Activated T-cell treated with anti-CD3 and anti-CD28 coated beads, Interleukin-2, amount 50 U/mL, for 72 hours (primary cell): ENCODE results near the gene NFATC1. TPM values are rescaled to one million over a fixed set of nuclear protein-coding genes. Genes with fewer than 3 reads are reported as not detected.

Experiments
- ATAC-seq, 2 donors: fragments of 150-1000 bp; cut with Tn5 transposase; replicated peaks in 1 of 2; 2 replicates each; pipeline ENCODE4 v1.10.0; 2021; ENCODE audit warnings: moderate library complexity in 2 of 2, mild to moderate bottlenecking in 1 of 2
- DNase-seq, 2 donors: peaks; one replicate each; pipeline ENCODE4 v3.0.0; 2021 to 2022; ENCODE audit warnings: mixed read lengths in 1 of 2
- H3K27ac Mint-ChIP-seq: one replicate; pipeline ENCODE4 v1.8.0; 2022; ENCODE audit warnings: mild to moderate bottlenecking, moderate library complexity, mixed read lengths
- H3K27me3 Mint-ChIP-seq: one replicate; pipeline ENCODE4 v1.8.0; 2022; ENCODE audit warnings: low read depth, mixed read lengths
- H3K36me3 Mint-ChIP-seq, 2 donors: one replicate each; pipeline ENCODE4 v1.8.0; 2022; ENCODE audit warnings: mixed read lengths in 2 of 2, mild to moderate bottlenecking in 1 of 2; ENCODE audit not compliant: insufficient read depth in 2 of 2
- H3K4me1 Mint-ChIP-seq: one replicate; pipeline ENCODE4 v1.8.0; 2022; ENCODE audit warnings: low read depth, mixed read lengths
- H3K4me3 Mint-ChIP-seq, 2 donors: one replicate each; pipeline ENCODE4 v1.8.0; 2022; ENCODE audit warnings: mild to moderate bottlenecking in 2 of 2, mixed read lengths in 2 of 2, moderate library complexity in 2 of 2
- H3K9me3 Mint-ChIP-seq, 2 donors: one replicate each; pipeline ENCODE4 v1.8.0; 2022; ENCODE audit warnings: mixed read lengths in 2 of 2
- total RNA-seq, 2 donors: library from RNA; stranded (reverse); gene quantifications; one replicate each; pipeline ENCODE4 v1.2.3, GENCODE V29; 2022

Gene NFATC1
- total RNA-seq, 2 donors from 2014 or later, result 70.4 to 86.0 TPM

DNA sequence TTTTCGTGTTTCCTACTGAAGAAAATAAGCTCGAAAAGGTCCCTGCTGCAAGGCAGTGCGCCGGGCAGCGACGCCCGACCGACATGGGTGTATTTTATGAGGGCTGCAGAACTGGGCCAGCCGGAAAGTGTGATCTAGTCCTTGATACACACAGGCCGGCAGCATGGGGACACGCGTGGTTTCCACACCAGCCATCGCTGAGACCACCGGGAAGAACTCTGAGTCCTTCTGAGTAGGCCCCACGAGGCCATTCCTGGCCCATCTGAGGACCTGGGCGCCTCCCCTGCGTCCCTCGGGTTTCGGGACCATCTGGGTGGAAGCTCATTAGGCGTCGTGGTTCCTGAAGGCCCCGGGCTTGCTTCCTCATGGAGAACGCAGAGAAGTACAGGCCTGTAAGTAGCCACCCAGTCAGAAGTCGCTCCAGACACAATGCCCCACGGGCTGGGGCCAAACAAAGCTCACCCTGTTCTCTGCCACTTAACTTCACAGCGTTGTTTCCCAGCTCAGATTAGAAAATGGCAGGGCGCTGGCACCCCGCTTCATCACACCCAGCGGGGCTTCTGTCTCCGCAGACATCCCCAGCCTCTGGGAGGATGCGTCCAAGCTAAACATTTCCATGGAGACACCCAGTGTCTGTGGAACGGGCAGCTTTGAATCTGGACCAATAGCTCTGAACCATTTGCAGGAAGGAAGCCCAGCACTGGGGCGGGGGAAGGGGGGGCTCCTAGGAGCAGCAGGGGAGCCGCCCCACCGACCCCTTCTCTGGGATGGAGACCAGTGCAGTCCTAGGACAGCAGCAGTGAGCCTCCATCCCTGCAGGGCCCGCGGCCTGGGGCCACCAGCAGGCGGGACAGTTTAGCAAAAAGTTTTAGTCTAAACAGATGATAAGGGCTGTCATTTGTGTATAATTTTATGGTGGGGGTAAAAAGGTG lies 2.4 kb downstream of the NFATC1 start:
- ATAC-seq (no peak), DNase-seq (no peak)
- Mint-ChIP-seq H3K27ac (peak overlapping the region; percentile 73), H3K4me3 (peak overlapping the region; percentile 83 to 97), H3K9me3 (no peaks in the 10 kb centered on the region), H3K27me3 (no peaks in the 10 kb centered on the region), H3K36me3 (peaks cover 7 to 9% of the 10 kb centered on the region in 2 donors), H3K4me1 (peaks cover 51% of the 10 kb centered on the region)

DNA sequence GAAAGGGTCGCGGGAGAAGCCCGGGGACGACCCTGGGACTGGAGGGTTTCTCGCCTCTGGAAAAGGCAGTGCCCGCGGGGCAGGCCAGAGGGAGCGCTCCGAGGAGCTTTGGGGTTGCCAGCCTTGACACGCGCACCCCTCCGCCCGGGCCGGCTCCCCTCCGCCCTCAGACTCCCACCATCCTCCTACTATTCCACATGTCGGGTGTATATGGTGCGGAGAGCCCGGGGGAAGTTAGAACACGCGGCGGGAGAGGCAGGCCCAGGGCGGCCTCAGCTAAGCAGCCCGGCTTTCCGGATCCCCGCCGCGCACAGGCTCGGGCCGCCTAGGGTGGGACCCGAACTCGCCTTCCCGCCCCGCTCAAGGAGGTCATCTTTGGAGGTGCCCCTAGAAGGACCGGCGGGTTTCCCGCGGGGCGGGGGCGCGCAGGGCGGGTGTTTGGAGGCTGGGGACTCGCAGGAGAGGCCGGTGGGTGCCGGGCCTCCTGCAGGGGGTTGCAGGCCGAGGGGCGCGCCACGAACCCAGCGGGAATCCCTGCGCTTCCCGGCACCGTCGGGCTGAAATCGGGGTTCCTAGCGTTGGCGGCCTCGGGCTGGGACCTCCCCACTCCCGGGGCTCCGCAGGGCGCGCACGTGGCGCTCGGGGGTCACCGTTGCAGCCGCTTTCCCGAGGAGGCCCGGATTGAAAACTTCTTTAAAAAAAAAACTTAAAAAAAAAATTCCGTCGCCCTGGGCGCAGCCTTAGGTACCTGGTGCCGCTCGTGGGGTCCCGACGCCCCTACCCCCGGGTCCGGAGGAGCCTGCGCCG lies 3.7 kb downstream of the NFATC1 start:
- ATAC-seq, result no peak
- H3K27ac Mint-ChIP-seq, result peak overlapping the region; percentile 73
- peak in 1 of 2 donors; percentile 44 for DNase-seq
- H3K36me3 Mint-ChIP-seq, result peaks cover 7 to 9% of the 10 kb centered on the region in 2 donors
- H3K9me3 Mint-ChIP-seq, result no peaks in the 10 kb centered on the region
- peak overlapping the region; percentile 83 to 97 for H3K4me3 Mint-ChIP-seq
- H3K4me1 Mint-ChIP-seq, result peaks cover 59% of the 10 kb centered on the region
- no peaks in the 10 kb centered on the region for H3K27me3 Mint-ChIP-seq

DNA sequence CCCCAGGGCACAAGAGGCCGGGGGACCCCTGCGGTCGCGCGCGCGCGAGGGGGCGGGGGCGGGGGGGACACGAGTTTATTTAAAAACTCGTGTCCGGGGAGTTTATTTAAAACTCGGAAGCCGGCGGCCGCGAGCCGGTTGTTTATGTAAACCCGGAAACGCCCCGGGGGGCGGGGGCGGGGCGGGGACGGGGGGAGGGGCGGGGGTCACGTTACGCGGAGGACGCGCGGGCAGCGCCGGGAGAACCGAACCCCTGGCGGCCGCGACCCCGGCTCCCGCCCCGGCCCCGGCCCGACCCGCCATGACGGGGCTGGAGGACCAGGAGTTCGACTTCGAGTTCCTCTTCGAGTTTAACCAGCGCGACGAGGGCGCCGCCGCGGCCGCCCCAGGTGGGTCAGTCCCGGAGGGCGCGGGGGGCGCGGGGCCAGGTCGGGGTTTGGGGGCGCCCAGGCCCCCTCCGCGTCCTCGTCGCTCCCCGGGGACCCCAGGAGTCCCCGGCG lies 4.4 kb downstream of the NFATC1 start:
- Mint-ChIP-seq H3K4me3 (no peak overlapping the region), H3K27me3 (no peaks in the 10 kb centered on the region), H3K4me1 (peaks cover 65% of the 10 kb centered on the region), H3K27ac (no peak overlapping the region), H3K36me3 (peaks cover 7 to 11% of the 10 kb centered on the region in 2 donors), H3K9me3 (no peaks in the 10 kb centered on the region)
- DNase-seq (peak; percentile 65 to 66), ATAC-seq (peak; percentile 17 to 18)

DNA sequence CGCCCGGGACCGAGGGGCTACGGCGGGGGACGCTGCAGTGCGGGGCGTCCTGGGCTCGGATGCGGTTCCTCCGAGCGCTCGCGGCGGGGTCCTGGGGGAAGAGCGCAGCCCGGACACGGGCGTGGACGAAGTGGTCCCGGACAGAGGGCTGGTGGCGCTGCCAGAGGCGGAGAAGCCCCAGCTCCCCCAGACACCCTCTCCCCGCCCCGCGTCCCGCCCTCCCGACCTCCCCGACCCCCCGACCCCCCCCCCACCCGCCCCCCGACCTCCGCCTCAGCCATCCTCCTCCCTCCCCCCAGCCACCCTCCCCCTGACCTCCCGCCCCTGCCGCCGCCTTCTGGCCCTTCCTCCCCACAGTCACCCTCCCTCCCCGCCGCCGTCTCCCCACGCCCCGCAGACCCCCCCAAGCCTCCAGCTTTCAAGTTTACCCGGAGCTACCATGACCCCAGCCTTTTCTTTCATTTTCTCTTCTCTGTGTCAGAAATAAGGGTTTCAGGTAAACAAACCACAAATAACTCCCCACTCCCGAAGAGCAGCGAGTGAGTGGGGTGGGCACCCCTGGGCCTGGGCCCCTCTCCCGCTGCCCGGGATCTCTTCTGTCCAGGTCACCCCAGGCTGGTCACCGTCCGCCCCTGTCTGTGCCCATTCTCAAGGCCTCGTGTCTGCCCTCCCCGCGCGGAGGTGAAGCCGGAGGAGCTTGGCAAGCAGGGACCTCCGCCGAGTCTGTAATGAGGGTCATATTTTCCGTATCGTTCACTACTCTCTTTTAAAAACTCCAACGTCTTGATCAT lies 5.1 kb downstream of the NFATC1 start:
- Mint-ChIP-seq H3K27me3 (no peaks in the 10 kb centered on the region), H3K4me3 (peak overlapping the region; percentile 93 to 98), H3K36me3 (peaks cover 7 to 11% of the 10 kb centered on the region in 2 donors), H3K9me3 (no peaks in the 10 kb centered on the region), H3K27ac (peak overlapping the region; percentile 97), H3K4me1 (peaks cover 72% of the 10 kb centered on the region)
- ATAC-seq (no peak), DNase-seq (peak in 1 of 2 donors; percentile 57)

DNA sequence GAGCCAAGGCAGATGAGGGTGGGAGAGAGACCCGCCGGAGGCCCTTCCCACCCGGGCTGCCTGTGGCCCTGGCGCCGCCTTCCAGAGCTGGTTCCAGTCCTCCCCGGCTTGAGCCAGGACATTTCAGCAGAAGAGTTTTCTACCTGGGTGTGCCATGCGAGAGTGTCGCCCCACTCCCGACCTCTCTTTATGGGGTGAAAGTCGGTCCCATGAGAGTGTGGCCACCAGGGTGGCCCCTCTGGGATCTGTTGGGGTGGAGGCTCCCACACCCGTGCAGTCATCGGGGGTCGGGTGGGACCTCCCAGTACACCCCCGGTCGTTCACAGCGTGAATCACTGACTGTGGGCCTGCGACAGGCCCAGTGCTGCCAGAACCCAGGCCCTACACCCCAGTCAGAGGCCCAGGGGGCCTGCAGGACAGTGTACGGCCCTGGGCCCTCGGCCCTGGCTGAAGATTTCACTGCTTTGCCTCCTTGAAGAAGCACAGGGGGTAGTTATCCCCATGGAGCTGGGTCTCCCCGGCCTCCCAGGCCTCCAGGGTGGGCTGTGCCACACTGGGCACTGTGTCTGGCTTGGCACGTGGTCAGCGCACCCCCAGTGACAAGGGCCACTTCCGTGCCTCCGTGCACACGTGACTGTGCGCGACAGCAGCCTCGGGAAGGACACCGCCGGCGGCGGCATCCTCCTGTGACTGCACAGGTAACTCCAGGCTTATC lies 5.9 kb downstream of the NFATC1 start:
- ATAC-seq (no peak), DNase-seq (no peak)
- Mint-ChIP-seq H3K4me1 (peaks cover 80% of the 10 kb centered on the region), H3K27me3 (no peaks in the 10 kb centered on the region), H3K27ac (peak overlapping the region; percentile 97), H3K4me3 (peak overlapping the region; percentile 93 to 98), H3K36me3 (peaks cover 11 to 15% of the 10 kb centered on the region in 2 donors), H3K9me3 (no peaks in the 10 kb centered on the region)

DNA sequence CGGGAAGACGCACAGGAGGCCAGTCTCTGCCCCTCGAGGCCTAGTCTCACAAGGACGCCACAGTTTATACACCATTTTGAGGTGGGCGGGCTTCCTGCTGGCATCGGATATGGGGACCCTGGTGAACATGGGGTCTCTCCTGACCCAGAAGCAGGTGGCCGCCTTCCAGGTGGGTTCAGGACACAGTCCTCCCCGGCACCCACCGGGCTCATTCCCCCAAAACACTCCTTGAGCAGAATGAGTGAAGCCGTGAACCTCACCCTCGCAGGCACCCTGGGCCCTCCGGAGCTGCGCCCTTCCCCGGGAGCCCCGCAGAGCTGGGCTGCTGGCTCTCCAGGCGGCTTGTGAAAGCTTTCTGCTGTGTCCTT lies 6.5 kb downstream of the NFATC1 start:
- peaks cover 11 to 15% of the 10 kb centered on the region in 2 donors for H3K36me3 Mint-ChIP-seq
- H3K27ac Mint-ChIP-seq, result peak overlapping the region; percentile 97
- no peak for DNase-seq
- ATAC-seq, result no peak
- H3K4me1 Mint-ChIP-seq, result peaks cover 80% of the 10 kb centered on the region
- H3K4me3 Mint-ChIP-seq, result peak overlapping the region; percentile 93 to 98
- no peaks in the 10 kb centered on the region for H3K27me3 Mint-ChIP-seq
- H3K9me3 Mint-ChIP-seq, result no peaks in the 10 kb centered on the region

DNA sequence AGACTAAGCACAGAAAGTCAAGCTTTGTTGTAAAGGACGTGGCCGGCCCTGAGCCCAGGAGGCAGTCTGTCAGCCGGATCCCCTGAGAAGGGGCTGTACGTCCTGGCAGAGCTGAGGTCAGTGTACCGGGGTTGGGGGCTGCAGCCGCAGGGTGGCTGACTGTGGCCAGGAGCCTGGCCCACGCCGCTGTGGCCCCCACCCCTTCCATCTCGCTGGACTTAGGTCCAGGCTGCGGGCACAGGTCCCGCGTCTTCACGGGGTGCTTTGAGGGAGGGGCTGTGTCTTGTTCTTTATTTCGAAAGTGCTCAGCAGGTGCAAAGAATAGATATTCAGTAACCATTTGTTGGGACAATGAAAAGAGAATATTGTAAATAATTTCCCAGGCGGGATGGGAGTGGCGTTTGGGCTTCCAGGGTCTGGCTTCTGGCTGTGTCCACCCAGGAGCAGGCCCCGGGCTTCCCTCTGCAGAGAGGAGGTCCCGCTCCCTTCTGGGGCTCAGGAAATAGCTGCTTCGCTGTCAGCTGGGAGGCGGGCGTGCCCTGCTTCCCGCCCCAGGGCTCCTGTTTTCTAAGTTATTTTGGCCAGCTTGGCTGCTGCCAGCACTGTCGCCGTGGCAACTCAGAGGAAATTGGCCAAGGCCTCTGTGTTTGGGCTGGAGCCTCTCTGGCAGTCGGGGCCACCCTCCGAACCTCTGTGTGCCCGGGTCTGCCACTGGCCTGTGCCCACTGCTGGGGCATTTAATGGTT lies 7.4 kb downstream of the NFATC1 start:
- ATAC-seq (no peak), DNase-seq (no peak)
- Mint-ChIP-seq H3K27me3 (no peaks in the 10 kb centered on the region), H3K4me1 (peaks cover 79% of the 10 kb centered on the region), H3K4me3 (peak overlapping the region; percentile 93 to 98), H3K36me3 (peaks cover 11 to 20% of the 10 kb centered on the region in 2 donors), H3K27ac (peak overlapping the region; percentile 97), H3K9me3 (no peaks in the 10 kb centered on the region)

DNA sequence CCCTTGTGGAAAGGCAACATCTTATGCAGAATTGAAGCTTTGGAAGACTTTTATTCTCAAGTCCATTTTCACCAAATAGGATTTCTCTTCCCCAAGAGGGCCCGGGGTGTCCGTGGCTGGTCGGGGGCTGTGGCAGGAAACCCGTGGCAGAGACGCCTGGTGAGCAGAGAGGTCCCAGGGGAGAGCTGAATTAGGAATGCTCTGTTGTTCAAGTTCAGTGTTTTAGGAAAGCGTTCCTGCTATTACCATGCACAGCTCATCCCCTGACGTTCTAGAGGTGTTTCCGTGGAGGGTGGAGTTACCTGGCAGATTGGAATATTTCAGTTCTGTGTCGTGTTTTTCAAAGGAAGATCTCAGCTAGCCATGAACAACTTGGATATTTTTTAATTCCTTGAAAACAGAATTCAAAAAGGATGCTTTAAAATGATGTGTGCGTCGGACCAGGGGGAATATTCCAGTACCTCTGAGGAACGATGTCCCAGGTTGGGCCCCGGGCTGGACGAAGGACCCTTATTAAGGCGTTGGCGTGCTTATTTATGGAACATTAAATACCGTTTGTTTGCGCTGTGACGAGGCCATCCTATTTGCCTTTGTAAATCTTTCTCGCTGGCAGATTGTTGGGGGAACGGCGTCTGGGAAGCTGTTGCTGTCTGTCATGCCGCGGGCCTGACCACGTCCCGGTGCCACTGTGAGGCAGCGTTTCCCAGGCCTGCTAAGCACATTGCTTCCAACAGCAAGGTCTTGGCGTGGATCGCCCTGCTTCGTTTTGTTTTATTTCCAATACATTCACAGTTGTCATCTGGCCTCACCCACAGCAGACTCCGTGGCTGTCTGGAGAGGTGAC lies 8.2 kb downstream of the NFATC1 start:
- H3K9me3 Mint-ChIP-seq, result no peaks in the 10 kb centered on the region
- ATAC-seq (no peak), DNase-seq (no peak)
- H3K27ac Mint-ChIP-seq, result peak overlapping the region; percentile 90
- peaks cover 9 to 17% of the 10 kb centered on the region in 2 donors for H3K36me3 Mint-ChIP-seq
- H3K27me3 Mint-ChIP-seq, result no peaks in the 10 kb centered on the region
- H3K4me3 Mint-ChIP-seq, result peak overlapping the region; percentile 93 to 98
- H3K4me1 Mint-ChIP-seq, result peaks cover 71% of the 10 kb centered on the region

DNA sequence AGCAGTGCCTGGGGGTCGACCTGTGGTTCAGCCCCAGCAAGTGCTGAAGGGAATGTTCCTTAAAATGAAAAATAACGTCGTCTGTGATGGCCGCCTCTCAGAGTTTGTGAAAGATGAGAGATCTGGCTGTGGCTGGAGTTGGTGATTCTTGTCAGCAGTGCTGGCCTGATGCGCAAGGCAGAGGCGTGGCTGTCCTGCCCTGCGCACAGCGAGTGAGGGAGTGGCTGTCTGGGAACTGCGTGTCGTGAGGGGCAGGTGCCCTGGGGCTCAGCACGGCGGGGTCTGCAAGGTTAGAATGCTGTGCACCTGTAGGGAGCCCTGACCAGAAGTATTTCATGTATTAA lies 8.8 kb downstream of the NFATC1 start:
- Mint-ChIP-seq H3K4me1 (peaks cover 67% of the 10 kb centered on the region), H3K9me3 (no peaks in the 10 kb centered on the region), H3K4me3 (peak overlapping the region; percentile 93 to 98), H3K36me3 (peaks cover 8 to 16% of the 10 kb centered on the region in 2 donors), H3K27ac (peak overlapping the region; percentile 90), H3K27me3 (no peaks in the 10 kb centered on the region)
- ATAC-seq (peak; percentile 16 to 29), DNase-seq (peak in 1 of 2 donors; percentile 36)

DNA sequence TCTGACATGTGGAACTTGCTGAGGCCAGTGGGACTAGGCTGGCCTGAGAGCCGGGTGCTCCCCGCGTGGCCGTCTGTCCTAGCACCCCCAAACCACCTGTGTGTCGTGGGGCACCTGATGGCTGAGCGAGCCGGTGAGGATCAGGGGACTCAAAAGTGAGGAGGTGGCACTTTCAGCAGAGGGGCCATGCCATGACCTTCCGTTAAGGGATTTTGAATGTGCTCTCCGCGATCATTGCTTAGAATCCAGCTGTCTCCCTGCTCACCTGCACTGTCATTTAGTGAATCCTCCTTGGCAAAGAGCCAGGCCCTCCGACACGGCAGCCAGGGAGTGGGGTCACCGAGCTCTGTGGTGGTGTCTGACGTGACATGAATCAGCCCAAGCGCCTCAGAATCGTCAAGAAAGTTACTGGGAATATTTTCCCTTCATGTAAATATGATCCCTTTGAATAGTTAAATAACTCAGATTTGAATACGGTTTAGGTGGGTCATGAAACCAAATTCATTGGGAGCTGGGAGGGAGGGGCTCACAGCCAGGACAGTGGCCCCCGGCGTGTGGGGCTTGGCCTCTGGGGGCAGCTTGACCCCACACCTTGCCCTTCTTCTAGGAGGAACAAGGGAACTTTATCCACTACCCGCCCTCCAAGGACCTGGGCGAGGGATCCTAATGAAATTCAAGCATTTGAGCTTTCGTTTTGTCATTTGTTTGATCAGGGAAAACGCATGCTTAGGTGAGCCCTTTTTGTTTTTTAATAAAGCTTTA lies 9.5 kb downstream of the NFATC1 start:
- Mint-ChIP-seq H3K27ac (peak overlapping the region; percentile 90), H3K4me1 (peaks cover 67% of the 10 kb centered on the region), H3K27me3 (no peaks in the 10 kb centered on the region), H3K36me3 (peaks cover 8 to 16% of the 10 kb centered on the region in 2 donors), H3K4me3 (peak overlapping the region; percentile 93 to 98), H3K9me3 (no peaks in the 10 kb centered on the region)
- ATAC-seq, result peak; percentile 38 to 53
- peak; percentile 79 to 85 for DNase-seq
